Measurements from ENCODE around the gene PHC3.

The PHC3 gene

GRCh38 chr3:170076715-170077238 is 104.8 kb downstream of the PHC3 start:
- DNase-seq, result no peak

- DNase-seq, result no peak
These were observed 106.0 kb downstream of the PHC3 start for GRCh38 chr3:170075441-170076091.

- no peak for DNase-seq
These were observed 117.4 kb downstream of the PHC3 start for GRCh38 chr3:170064108-170064507.

GRCh38 chr3:170063691-170064090 is 117.8 kb downstream of the PHC3 start:
- DNase-seq, result no peak

GRCh38 chr3:170062769-170063168 is 118.8 kb downstream of the PHC3 start:
- no peak for DNase-seq

GRCh38 chr3:170062068-170062467 is 119.5 kb downstream of the PHC3 start:
- DNase-seq, result no peak

- no peak for DNase-seq
These were observed 122.1 kb downstream of the PHC3 start for GRCh38 chr3:170059447-170059846.

- DNase-seq, result no peak
These were observed 123.4 kb downstream of the PHC3 start for GRCh38 chr3:170058127-170058526.

GRCh38 chr3:170057550-170057949 is 124.0 kb downstream of the PHC3 start:
- no peak for DNase-seq

- no peak for DNase-seq
These were observed 124.7 kb downstream of the PHC3 start for GRCh38 chr3:170056710-170057454.

GRCh38 chr3:170055209-170055608 is 126.3 kb downstream of the PHC3 start:
- no peak for DNase-seq

GRCh38 chr3:170054204-170054603 is 127.3 kb downstream of the PHC3 start:
- no peak for DNase-seq

- DNase-seq, result no peak
These were observed 129.1 kb downstream of the PHC3 start for GRCh38 chr3:170052398-170052797.

- no peak for DNase-seq
These were observed 130.8 kb downstream of the PHC3 start for GRCh38 chr3:170050753-170051152.

GRCh38 chr3:170049146-170050000 is 132.2 kb downstream of the PHC3 start:
- no peak for DNase-seq

GRCh38 chr3:170047133-170047404 is 134.5 kb downstream of the PHC3 start:
- DNase-seq, result no peak

- no peak for DNase-seq
These were observed 135.0 kb downstream of the PHC3 start for GRCh38 chr3:170046269-170047132.

- DNase-seq, result no peak
These were observed 136.7 kb downstream of the PHC3 start for GRCh38 chr3:170044795-170045244.

- no peak for DNase-seq
These were observed 137.3 kb downstream of the PHC3 start for GRCh38 chr3:170044271-170044670.

- no peak for DNase-seq
These were observed 138.0 kb downstream of the PHC3 start for GRCh38 chr3:170043506-170043905.

GRCh38 chr3:170040418-170040817 is 141.1 kb downstream of the PHC3 start:
- DNase-seq, result no peak

- DNase-seq, result no peak
These were observed 143.0 kb downstream of the PHC3 start for GRCh38 chr3:170038434-170039110.

Measured in right hindlimb (tissue), 1 donor.